SKM-1 treated with dmso at 0.1 percent for 144 hours (cell line): ENCODE data around the gene OR52W1.
"Not testable (repeated sequence)": the region's sequence is repeated elsewhere in the genome, so short reads cannot be mapped to it uniquely, and the experiment has no call there.

Experiments
- DNase-seq: peaks from one replicate; lab custom pipeline; 2025; ENCODE audit not compliant: unreplicated experiment; lab: John Stamatoyannopoulos, UW

Gene OR52W1

DNA sequence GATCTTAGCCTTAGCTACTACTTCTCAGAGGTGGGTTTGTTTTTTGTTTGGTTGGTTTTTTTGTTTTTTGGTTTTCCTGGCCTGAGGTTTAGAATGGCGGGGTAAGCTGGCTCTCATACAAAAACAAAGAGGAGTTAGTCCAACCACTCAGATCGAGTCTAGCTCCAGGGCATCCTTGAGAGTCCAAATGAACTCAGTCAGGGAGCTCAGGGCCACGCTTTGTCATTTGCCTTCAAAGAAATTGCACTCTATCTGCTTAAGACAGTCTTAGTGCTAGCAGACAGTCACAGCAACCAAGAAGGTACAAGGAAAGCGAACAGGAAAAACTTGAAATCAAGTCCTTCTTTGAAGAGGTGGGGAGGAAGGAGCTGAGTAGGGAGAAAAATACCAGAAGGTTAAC, 17.5 kb downstream of the OR52W1 start:
- no peak for DNase-seq

- no peak for DNase-seq
Measured at GRCh38 chr11:6217722-6218121, 18.7 kb downstream of the OR52W1 start.

DNA sequence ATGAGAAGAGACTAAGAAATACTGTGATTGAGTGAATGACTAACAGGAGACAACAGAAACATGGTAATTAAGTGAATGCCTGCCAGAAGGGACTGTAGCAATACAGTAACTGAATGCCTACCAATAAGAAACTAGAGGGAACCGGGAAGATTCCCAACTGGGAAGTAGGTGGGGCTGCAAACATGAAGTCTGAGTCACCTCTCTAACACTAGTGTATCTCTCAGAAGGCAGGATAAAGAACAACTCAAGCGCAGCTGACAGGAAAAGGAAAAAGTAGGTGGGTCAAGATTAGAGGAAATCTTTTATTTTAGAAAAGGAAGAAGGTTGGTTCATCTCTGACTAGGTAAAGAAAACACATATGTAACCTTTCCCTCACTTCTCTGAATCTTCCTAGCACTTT, 20.3 kb downstream of the OR52W1 start:
- DNase-seq: no peak

DNA sequence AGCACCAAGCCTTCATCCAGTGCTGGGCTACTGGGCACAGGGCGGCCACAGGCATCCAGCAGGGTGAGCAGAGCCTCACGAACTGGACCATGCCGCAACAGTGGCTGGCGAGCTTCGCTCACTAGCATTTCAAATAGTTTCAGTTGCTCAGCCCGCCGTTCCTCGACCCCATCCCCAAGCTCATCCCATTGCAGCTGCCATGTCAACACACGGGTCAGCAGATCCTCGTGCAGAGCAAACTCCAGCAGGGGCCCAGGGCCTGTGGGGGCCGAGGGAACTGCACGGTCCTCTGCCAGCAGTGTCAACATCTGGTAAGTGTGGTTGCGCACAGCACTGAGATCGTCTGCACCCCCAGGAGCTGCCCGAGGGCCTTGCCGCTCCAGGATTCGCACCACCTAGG, 24.8 kb downstream of the OR52W1 start:
- DNase-seq: no peak

GRCh38 chr11:6224421-6224820, 25.4 kb downstream of the OR52W1 start:
- no peak for DNase-seq

DNA sequence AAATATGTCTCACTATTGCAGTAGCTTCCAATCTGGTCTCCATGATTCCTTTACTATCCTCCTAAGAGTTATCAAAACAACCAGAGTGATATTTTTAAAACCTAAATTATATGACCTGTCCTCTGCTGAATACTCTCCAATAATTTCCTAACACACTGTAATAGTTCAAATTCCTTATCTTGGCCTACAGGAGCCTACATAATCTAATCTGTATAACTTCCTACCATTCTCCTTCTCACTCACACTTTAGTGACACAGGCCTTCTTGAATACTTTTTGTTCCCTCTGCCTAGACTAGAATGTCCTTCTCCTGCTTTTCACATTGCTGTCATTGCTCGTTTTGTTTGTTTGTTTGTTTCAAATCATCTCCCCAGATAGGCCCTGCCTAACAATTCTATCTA, 26.0 kb downstream of the OR52W1 start:
- DNase-seq: no peak

DNA sequence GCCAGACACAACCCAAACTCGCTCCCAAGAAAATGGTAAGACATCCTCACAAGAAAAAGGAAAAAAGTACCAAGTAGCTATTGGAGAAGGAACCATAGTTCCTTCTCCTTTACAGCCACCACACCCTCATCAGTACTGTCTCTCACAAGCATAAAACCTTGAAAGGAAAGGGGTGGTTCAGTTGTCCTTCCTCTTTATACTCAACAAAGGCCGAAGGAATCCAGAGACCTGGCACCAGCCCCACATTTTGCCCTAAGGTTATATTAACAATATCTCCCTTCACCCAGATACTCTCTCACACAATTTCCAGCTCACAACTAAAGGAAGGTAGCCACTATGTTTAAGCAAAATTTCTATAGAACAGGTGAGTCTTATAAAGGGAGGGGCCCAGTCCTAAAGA, 26.9 kb downstream of the OR52W1 start:
- peak; percentile 51 for DNase-seq

- no peak for DNase-seq
Measured at GRCh38 chr11:6228520-6228919, 29.5 kb downstream of the OR52W1 start.

- no peak for DNase-seq
Measured at GRCh38 chr11:6229911-6230310, 30.9 kb downstream of the OR52W1 start.

DNA sequence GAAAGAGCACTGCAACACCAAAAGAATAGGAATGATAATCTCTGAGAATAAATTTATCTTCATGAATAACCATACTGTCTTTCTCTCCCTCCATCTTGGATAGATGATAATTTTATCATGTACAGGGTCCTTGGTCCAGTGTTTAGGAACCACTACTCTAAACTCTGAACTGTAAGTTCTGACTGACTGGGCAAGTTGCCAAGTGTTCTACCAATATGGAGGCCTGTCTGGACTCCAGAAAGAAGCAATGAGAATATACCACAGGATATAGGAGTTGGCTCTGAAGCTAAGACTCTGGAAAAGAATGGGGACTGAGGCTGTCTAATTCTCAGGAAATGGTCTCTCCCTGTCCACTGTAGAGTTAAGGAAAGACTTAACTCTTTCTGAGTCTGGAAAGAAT, 33.9 kb downstream of the OR52W1 start:
- no peak for DNase-seq

- no peak for DNase-seq
Measured at GRCh38 chr11:6233984-6234386, 35.0 kb downstream of the OR52W1 start.

GRCh38 chr11:6234387-6235107, 35.5 kb downstream of the OR52W1 start, which contains the start of gene FHIP1B:
Gene FHIP1B, minus strand, starts transcription at chr11:6234636. Its CDS starts 10,120 bp downstream, at chr11:6224516.
- peak; percentile 99 for DNase-seq

- DNase-seq: no peak
Measured at GRCh38 chr11:6237266-6237665, 38.2 kb downstream of the OR52W1 start.

DNA sequence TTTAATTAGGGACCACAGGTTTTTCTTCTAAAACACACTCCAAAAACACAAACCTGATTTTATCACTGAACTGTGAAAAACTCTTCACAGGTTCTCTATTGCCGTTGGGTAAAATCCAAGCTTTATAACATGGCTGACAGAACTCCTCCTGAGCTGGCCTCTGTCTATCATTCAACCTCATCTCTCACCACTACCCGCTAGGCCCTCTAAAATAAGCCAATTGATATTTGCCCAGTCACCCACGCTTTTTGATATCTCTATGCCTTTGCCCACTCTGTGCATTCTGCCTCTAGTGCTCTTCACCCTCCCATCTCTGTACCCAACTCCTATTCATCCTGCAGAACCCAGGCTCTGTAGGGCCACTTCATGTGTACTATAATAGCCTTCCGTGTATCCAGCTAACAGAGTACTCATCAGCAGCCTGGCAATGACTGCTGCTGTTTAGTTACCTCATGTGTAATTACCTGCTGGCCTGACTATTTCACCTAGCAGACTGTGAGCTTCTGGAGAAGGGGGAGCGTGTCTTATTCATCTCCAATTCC, 38.8 kb downstream of the OR52W1 start:
- DNase-seq: no peak

- no peak for DNase-seq
Measured at GRCh38 chr11:6238902-6239301, 39.9 kb downstream of the OR52W1 start, which contains the start of gene CNGA4. Gene CNGA4, plus strand, starts transcription at chr11:6239089. Its CDS starts 118 bp downstream, at chr11:6239207.

- no peak for DNase-seq
Measured at GRCh38 chr11:6240139-6240538, 41.1 kb downstream of the OR52W1 start.

GRCh38 chr11:6240781-6241180, 41.8 kb downstream of the OR52W1 start:
- DNase-seq: peak; percentile 57

- no peak for DNase-seq
Measured at GRCh38 chr11:6241316-6241715, 42.3 kb downstream of the OR52W1 start.

GRCh38 chr11:6245536-6245935, 46.5 kb downstream of the OR52W1 start:
- no peak for DNase-seq

DNA sequence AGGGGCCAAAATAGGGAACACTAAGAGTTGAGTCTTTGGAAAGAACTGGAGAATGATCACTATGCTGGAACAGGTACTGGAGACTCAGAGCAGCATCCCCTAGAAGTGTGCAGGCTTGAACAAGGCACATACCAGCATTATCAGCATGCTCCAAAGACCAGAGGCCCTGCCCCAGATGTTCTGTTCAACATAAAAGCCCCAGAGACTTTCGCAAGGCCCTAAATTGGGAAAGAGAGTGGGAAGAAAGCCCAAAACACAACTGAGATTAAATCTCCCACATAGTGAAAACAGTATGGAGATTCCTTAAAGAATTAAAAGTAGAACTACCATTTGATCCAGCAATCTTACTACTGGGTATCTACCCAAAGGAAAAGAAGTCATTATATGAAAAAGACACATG, 49.2 kb downstream of the OR52W1 start:
- no peak for DNase-seq

GRCh38 chr11:6248897-6249296, 49.9 kb downstream of the OR52W1 start:
- DNase-seq: not testable (repeated sequence)
